Measurements from ENCODE around the gene FUOM. TPM values are rescaled to one million over a fixed set of nuclear protein-coding genes. Genes with fewer than 3 reads are reported as not detected.

The FUOM gene
- total and polyA plus RNA-seq, 2 of the 4 experiments (the other 2 are of a cell fraction): 26.3 to 52.8 TPM

DNA sequence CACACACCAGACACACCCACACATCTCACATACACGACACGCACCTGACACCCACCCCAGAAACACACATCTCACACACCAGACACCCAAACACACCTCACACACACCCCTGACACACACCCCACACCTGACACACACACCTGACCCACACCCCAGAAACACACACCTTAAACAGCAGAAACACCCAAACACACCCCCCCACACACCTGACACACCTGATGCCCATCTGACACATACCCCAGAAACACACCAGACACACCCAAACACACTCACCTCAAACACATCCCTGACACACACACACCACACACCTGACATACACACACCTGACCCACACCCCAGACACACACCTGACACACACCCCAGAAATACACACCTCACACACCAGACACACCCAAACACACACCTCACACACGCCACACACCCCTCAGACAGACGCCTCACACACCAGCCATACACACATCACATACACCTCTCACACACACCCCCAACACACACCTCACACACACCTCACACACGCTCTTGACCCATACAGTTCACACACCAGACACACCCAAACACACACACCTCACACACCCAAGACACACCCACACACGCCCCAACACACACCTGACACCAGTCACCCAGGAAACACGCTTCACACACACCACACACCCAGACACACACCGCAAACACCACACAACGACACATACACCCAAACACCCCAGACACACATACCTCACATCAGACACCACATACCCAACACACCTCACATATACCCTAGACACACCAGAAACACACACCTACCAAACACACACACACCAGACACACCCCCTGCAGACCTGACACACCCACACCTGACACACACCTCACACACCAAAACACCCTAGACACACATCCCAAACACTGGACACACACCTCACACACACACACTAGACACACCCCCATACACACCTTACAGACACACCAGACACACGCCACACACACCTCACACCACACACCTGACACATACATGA is 19.4 kb downstream of the FUOM start:
- Histone ChIP-seq H3K4me2 (ENCODE audit: low read depth, low read length) (no peak overlapping the region), H2BK15ac (ENCODE audit: low read depth, low read length) (no peak overlapping the region), H3K4me1 (ENCODE audit: control insufficient read depth, insufficient read depth, low read length) (peaks cover 3% of the 10 kb centered on the region; the same call in 1 of the 2 replicates), H3K27me3 (ENCODE audit: control insufficient read depth, insufficient read depth, low read length) (peaks cover 41% of the 10 kb centered on the region), H3K18ac (ENCODE audit: low read depth, low read length) (no peak overlapping the region), H3K14ac (replicated peaks; ENCODE audit: low read depth, low read length) (no peak overlapping the region), H4K5ac (ENCODE audit: low read depth, low read length) (no peak overlapping the region), H3K4me3 (ENCODE audit: insufficient read depth, low read depth, low read length) (no peak overlapping the region), H4K20me1 (ENCODE audit: insufficient read depth, low read length) (no peaks in the 10 kb centered on the region), H3K9me3 (ENCODE audit: control insufficient read depth, insufficient read depth, low read length) (no peaks in the 10 kb centered on the region; the same call in 1 of the 2 replicates), H3K23ac (ENCODE audit: low read depth, low read length) (no peak overlapping the region), H3K9ac (ENCODE audit: low read depth, low read length) (no peak overlapping the region), H2AK5ac (ENCODE audit: low read depth, low read length) (no peak overlapping the region), H2AK9ac (replicated peaks; ENCODE audit: low read depth, low read length, poor library complexity) (peak overlapping the region; percentile 42), H3K56ac (ENCODE audit: extremely low read depth, insufficient read depth, low read length) (no peak overlapping the region), H2BK5ac (ENCODE audit: low read depth, low read length, poor library complexity, severe bottlenecking) (peak overlapping the region; percentile 76), H3K4ac (ENCODE audit: low read depth, low read length) (no peak overlapping the region), H3K9me1 (ENCODE audit: insufficient read depth, low read length) (no peaks in the 10 kb centered on the region), H2AFZ (replicated peaks; ENCODE audit: low read length, poor library complexity) (no peak overlapping the region), H3K36me3 (ENCODE audit: control insufficient read depth, insufficient read depth, low read length) (no peaks in the 10 kb centered on the region), H4K8ac (ENCODE audit: low read depth in 2 of 2, low read length in 2 of 2) (no peak overlapping the region), H3K27ac (ENCODE audit: insufficient read depth, low read length) (no peak overlapping the region), H2BK20ac (ENCODE audit: low read depth, low read length) (no peak overlapping the region), H2BK120ac (ENCODE audit: low read depth, low read length) (no peak overlapping the region), H4K91ac (ENCODE audit: insufficient read depth, low read depth, low read length) (no peak overlapping the region), H3K79me1 (ENCODE audit: low read depth in 1 of 2, low read length in 2 of 2) (no peaks in the 10 kb centered on the region)
- no TSS peak for BruUV-seq (replicated peaks)
- intact Hi-C loops (cut with micrococcal nuclease) (no loop called here), in situ Hi-C loops (cut with MboI; ENCODE audit: low sequenced_read_pairs) (no loop called here), dilution Hi-C loops (cut with HindIII; ENCODE audit: low sequenced_read_pairs, unreplicated experiment) (no loop called here)
- ATAC-seq (ENCODE audit: low read depth): no peak
- DNase-seq: no peak
- ChIA-PET CTCF (no interaction called here), POLR2A (ENCODE audit: unreplicated experiment) (no interaction called here)
- WGBS, 2 experiments (ENCODE audit: extremely low coverage in 2 of 2, insufficient read length in 1 of 2): 83% methylated on average over 10 of the region's 10 CpGs; no CpG with 5 or more reads in 1 of the 2 experiments
- TF ChIP-seq BHLHE40 (IDR thresholded peaks at IDR 0.05; ENCODE audit: low read depth, low read length) (no peak), MAZ (IDR thresholded peaks at IDR 0.05; ENCODE audit: borderline replicate concordance, low read depth, low read length) (no peak), FOS (IDR thresholded peaks at IDR 0.05; ENCODE audit: low read depth, low read length) (no peak), CHD1 (IDR thresholded peaks at IDR 0.05; ENCODE audit: low read depth, low read length) (no peak), MAFK (IDR thresholded peaks at IDR 0.05; ENCODE audit: low read depth, low read length) (no peak), SMC3 (IDR thresholded peaks at IDR 0.05; ENCODE audit: low read depth, low read length) (no peak), ELK1 (IDR thresholded peaks at IDR 0.05; ENCODE audit: borderline replicate concordance, low read depth, low read length) (no peak), USF2 (IDR thresholded peaks at IDR 0.05; ENCODE audit: low read depth, low read length) (no peak), MXI1 (IDR thresholded peaks at IDR 0.05; ENCODE audit: borderline replicate concordance, low read depth, low read length) (no peak), RAD21 (IDR thresholded peaks at IDR 0.05; ENCODE audit: low read length) (no peak), RFX5 (IDR thresholded peaks at IDR 0.05; ENCODE audit: low read depth, low read length) (no peak), CEBPB (IDR thresholded peaks at IDR 0.05; ENCODE audit: low read depth, low read length) (no peak), POLR2A (IDR thresholded peaks at IDR 0.05; ENCODE audit: low read depth, low read length) (no peak), CTCF (conservative IDR thresholded peaks at IDR 0.05; ENCODE audit: low read depth, low read length) (no peak)
